A549 (cell line): ENCODE measurements around the gene PIK3R6. TPM values are rescaled to one million over a fixed set of nuclear protein-coding genes. Genes with fewer than 3 reads are reported as not detected.

Experiments used
- ATAC-seq, 2 experiments: fragments of 200-7000 bp in 1 of 2; fragments of >200 bp in 1 of 2; cut with Nextera tagmentation in 1 of 2; cut with Tn5 transposase in 1 of 2; 3 replicates each; pipeline versions ENCODE4 v1.8.0 to v1.9.1; 2018 to 2020; ENCODE audit warnings: mild to moderate bottlenecking in 1 of 2, moderate library complexity in 1 of 2
- CTCF ChIA-PET: fragments of 300-600 bp; sonication (Branson Sonifier 250); formaldehyde crosslinking; extraction: SDS; loops from one replicate; lab custom pipeline; 2021; ENCODE audit warnings: antibody characterized with exemption, inconsistent platforms; lab: Yijun Ruan, JAX
- POLR2A ChIA-PET: fragments of 350-600 bp; formaldehyde crosslinking; extraction: SDS; loops from one replicate; lab custom pipeline; 2021; ENCODE audit warnings: antibody characterized with exemption, inconsistent platforms; lab: Yijun Ruan, JAX
- DNase-seq, 2 experiments: peaks; one replicate each; pipeline versions ENCODE4 v3.0.0 to v3.0.0-alpha.2; 2011 to 2016; ENCODE audit warnings: low read depth in 1 of 2, low spot score in 1 of 2
- FAIRE-seq: peaks from 2 replicates; lab custom pipeline; 2011; peaks lifted over from hg19 to GRCh38; lab: Jason Lieb, UNC
- H3K27ac ChIP-seq, 2 experiments: fragments of >200 bp; sonication (Bioruptor Twin); formaldehyde crosslinking; 3 replicates each; pipeline ENCODE4 v1.5.1; 2016 to 2017
- H3K4me1 ChIP-seq: fragments of >200 bp; sonication (Bioruptor Twin); formaldehyde crosslinking; 3 replicates; pipeline ENCODE4 v1.6.1; 2016
- H3K4me2 ChIP-seq: fragments of >200 bp; sonication (Bioruptor Twin); formaldehyde crosslinking; 3 replicates; pipeline ENCODE4 v1.6.1; 2016
- H3K4me3 ChIP-seq: fragments of >200 bp; sonication (Bioruptor Twin); formaldehyde crosslinking; 3 replicates; pipeline ENCODE4 v1.5.1; 2016
- H3K9me3 ChIP-seq: fragments of >200 bp; sonication (Bioruptor Twin); formaldehyde crosslinking; 3 replicates; pipeline ENCODE4 v1.6.1; 2016
- BHLHE40 ChIP-seq: IDR thresholded peaks from 2 replicates; pipeline ENCODE4 v1.6.1; 2012; ENCODE audit warnings: low read depth, low read length, inconsistent platforms
- CBX8 ChIP-seq: fragments of 200-600 bp; sonication (generic); IDR thresholded peaks from 2 replicates; pipeline ENCODE4 v1.6.1; 2016
- CHD2 ChIP-seq: fragments of 150-350 bp; IDR thresholded peaks from 2 replicates; pipeline ENCODE4 v1.6.1; 2014; ENCODE audit warnings: low read length; ENCODE audit not compliant: partially characterized antibody
- CHD4 ChIP-seq: fragments of 200-600 bp; sonication (generic); IDR thresholded peaks from 2 replicates; pipeline ENCODE4 v1.6.1; 2016; ENCODE audit warnings: antibody characterized with exemption, mild to moderate bottlenecking, borderline replicate concordance
- EHF ChIP-seq: fragments of 250-450 bp; sonication (Bioruptor Pico); IDR thresholded peaks from 2 replicates; pipeline ENCODE4 v1.5.0; 2020; ENCODE audit warnings: mild to moderate bottlenecking
- EP300 ChIP-seq, 2 experiments: fragments of >200 bp; sonication (Bioruptor Twin); formaldehyde crosslinking; IDR thresholded peaks; 2 replicates in 1 of 2; 3 replicates in 1 of 2; pipeline ENCODE4 v1.6.1; 2016 to 2017
- FOSL2 ChIP-seq, 2 experiments: fragments of 450-650 bp in 1 of 2; fragments of >200 bp in 1 of 2; sonication (Bioruptor Twin) in 1 of 2; formaldehyde crosslinking; IDR thresholded peaks; 2 replicates each; pipeline versions ENCODE4 v1.5.0 to v1.6.1; 2016 to 2020; ENCODE audit warnings: mild to moderate bottlenecking in 1 of 2, moderate library complexity in 1 of 2
- FOXS1 ChIP-seq: fragments of 250-450 bp; sonication (Bioruptor Pico); IDR thresholded peaks from 2 replicates; pipeline ENCODE4 v1.5.0; 2020; ENCODE audit warnings: mild to moderate bottlenecking, moderate library complexity
- GATA3 ChIP-seq: IDR thresholded peaks from 2 replicates; pipeline ENCODE4 v1.6.1; 2012; ENCODE audit warnings: borderline replicate concordance
- HDAC2 ChIP-seq: fragments of 200-600 bp; sonication (generic); IDR thresholded peaks from 2 replicates; pipeline ENCODE4 v1.6.1; 2016
- HOXA7 ChIP-seq: fragments of 250-450 bp; sonication (Bioruptor Pico); IDR thresholded peaks from 2 replicates; pipeline ENCODE4 v1.5.0; 2020; ENCODE audit warnings: mild to moderate bottlenecking, moderate library complexity
- JUN ChIP-seq, 2 experiments: fragments of >200 bp; sonication (Bioruptor Twin); formaldehyde crosslinking; IDR thresholded peaks; 2 replicates in 1 of 2; 3 replicates in 1 of 2; pipeline ENCODE4 v1.6.1; 2016 to 2017
- JUNB ChIP-seq: fragments of >200 bp; sonication (Bioruptor Twin); formaldehyde crosslinking; IDR thresholded peaks from 2 replicates; pipeline ENCODE4 v1.6.1; 2016
- MAFK ChIP-seq: fragments of 450-650 bp; IDR thresholded peaks from 2 replicates; pipeline ENCODE4 v1.6.1; 2014; ENCODE audit not compliant: partially characterized antibody
- NFE2L2 ChIP-seq: fragments of 150-350 bp; conservative IDR thresholded peaks from 2 replicates; pipeline ENCODE4 v1.6.1; 2014; ENCODE audit warnings: low read length
- NPAS2 ChIP-seq: fragments of 250-450 bp; sonication (Bioruptor Pico); IDR thresholded peaks from 2 replicates; pipeline ENCODE4 v1.8.0; 2022; ENCODE audit warnings: mild to moderate bottlenecking, moderate library complexity, borderline replicate concordance
- POLR2AphosphoS2 ChIP-seq: conservative IDR thresholded peaks from 2 replicates; pipeline ENCODE4 v1.6.1; 2012; ENCODE audit warnings: low read length, improper control_type of control experiment, inconsistent platforms
- RAD21 ChIP-seq, 2 experiments: fragments of >200 bp in 1 of 2; sonication (Bioruptor Twin) in 1 of 2; formaldehyde crosslinking in 1 of 2; IDR thresholded peaks in 1 of 2; conservative IDR thresholded peaks in 1 of 2; 2 replicates in 1 of 2; 3 replicates in 1 of 2; pipeline ENCODE4 v1.6.1; 2012 to 2018; ENCODE audit warnings: inconsistent platforms in 1 of 2
- RARB ChIP-seq: fragments of 250-450 bp; sonication (Bioruptor Pico); IDR thresholded peaks from 2 replicates; pipeline ENCODE4 v1.8.0; 2021; ENCODE audit warnings: mild to moderate bottlenecking, moderate library complexity
- RNF2 ChIP-seq: fragments of 200-600 bp; sonication (generic); IDR thresholded peaks from 2 replicates; pipeline ENCODE4 v1.6.1; 2016; ENCODE audit warnings: low read depth, mild to moderate bottlenecking, antibody characterized with exemption, moderate library complexity, borderline replicate concordance
- TP53 ChIP-seq: fragments of 250-450 bp; sonication (Bioruptor Pico); IDR thresholded peaks from 2 replicates; pipeline ENCODE4 v1.5.0; 2021; ENCODE audit warnings: mild to moderate bottlenecking, moderate library complexity
- ZC3H11A ChIP-seq: fragments of 450-650 bp; IDR thresholded peaks from 2 replicates; pipeline ENCODE4 v1.6.1; 2014; ENCODE audit warnings: antibody characterized with exemption, mild to moderate bottlenecking
- ZSCAN20 ChIP-seq: fragments of 250-450 bp; sonication (Bioruptor Pico); IDR thresholded peaks from 2 replicates; pipeline ENCODE4 v1.8.0; 2022; ENCODE audit warnings: mild to moderate bottlenecking, moderate library complexity
- WGBS: methylation state at CpG from one replicate; pipeline ENCODE4 v1.1.6; 2017; ENCODE audit errors: missing lambda C conversion rate; 5-methylcytosine and 5-hydroxymethylcytosine counted together
- polyA plus RNA-seq, 4 experiments: library from polyadenylated mRNA; depleted of rRNA in 3 of 4; stranded (reverse); fragments of >200 nt; fragmentation: RNase III in 1 of 4; extraction: RNeasy Plus Mini Kit Qiagen cat#74134 plus additional on column Dnase treatment in 1 of 4; gene quantifications; 2 replicates in 3 of 4; 3 replicates in 1 of 4; pipeline ENCODE4 v1.2.3, GENCODE V29; 2011 to 2017
- TF ChIP-seq, protein P1 (sequence below): IDR thresholded peaks from 2 replicates; pipeline ENCODE4 v1.6.1; 2012
- TF ChIP-seq, protein P2 (sequence below): fragments of >200 bp; sonication (Bioruptor Twin); formaldehyde crosslinking; IDR thresholded peaks from 3 replicates; pipeline ENCODE4 v1.5.1; 2016
- TF ChIP-seq, protein P3 (sequence below): fragments of >200 bp; sonication (Bioruptor Twin); formaldehyde crosslinking; IDR thresholded peaks from 2 replicates; pipeline ENCODE4 v1.6.1; 2016
- TF ChIP-seq, protein P4 (sequence below): fragments of 250-450 bp; sonication (Bioruptor Pico); IDR thresholded peaks from 2 replicates; pipeline ENCODE4 v1.5.0; 2021; ENCODE audit warnings: mild to moderate bottlenecking, moderate library complexity, borderline replicate concordance
- TF ChIP-seq, protein P5 (sequence below): fragments of 450-650 bp; IDR thresholded peaks from 2 replicates; pipeline ENCODE4 v1.6.1; 2014; ENCODE audit warnings: antibody characterized with exemption

The PIK3R6 gene
- polyA plus RNA-seq, 2 of the 4 experiments (the other 2 are of a cell fraction), result not detected

DNA sequence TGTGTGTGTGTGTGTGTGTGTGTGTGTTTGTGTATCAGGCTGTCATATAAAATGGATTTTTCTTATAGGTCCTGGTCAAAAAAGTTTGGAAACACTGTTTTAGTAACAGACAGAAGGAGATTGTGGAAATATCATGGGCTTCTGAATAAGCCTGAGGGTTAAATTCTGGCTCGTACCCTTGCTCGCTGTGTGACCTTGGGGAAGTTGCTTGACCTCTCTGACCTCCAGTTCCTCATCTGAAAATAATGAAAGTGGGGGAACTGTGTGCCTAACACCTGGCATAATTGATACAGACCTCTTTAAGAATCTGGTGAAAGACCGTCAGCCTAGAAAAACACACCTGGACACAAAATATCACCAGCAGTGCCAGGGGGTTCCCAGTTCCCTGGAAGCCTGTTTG lies 25.6 kb upstream of the PIK3R6 start:
- no peak for DNase-seq
- Histone ChIP-seq H3K4me2 (no peak overlapping the region), H3K9me3 (no peaks in the 10 kb centered on the region), H3K4me3 (no peak overlapping the region), H3K27ac (no peak overlapping the region), H3K4me1 (0 out of 3 replicates have a peak, but pooled peaks cover 3% of the 10 kb centered on the region)
- no peak for ATAC-seq
- FAIRE-seq, result no peak
- POLR2A ChIA-PET, result no interaction called here
- 80% methylated on average over 3 of the region's 3 CpGs for WGBS
- CTCF ChIA-PET, result interaction anchor here (0.5 to 10.8 kb wide), 7 partner anchors 13 to 252 kb away, joined by 3 to 158 read pairs (median 4); no protein-coding TSS in a partner anchor
- TF ChIP-seq CHD2 (no peak), CHD4 (no peak), RARB (CRISPR knock-in tag) (no peak), MAFK (no peak), JUNB (no peak), EP300 (IDR thresholded peaks at IDR 0.05) (no peak), POLR2AphosphoS2 (no peak), NFE2L2 (no peak), BHLHE40 (no peak), EHF (CRISPR knock-in tag) (no peak), RAD21 (conservative IDR thresholded peaks at IDR 0.05 in 1 of 2, IDR thresholded peaks at IDR 0.05 in 1 of 2) (no peak), FOXS1 (CRISPR knock-in tag) (no peak), ZSCAN20 (CRISPR knock-in tag) (no peak), JUN (IDR thresholded peaks at IDR 0.05) (no peak)
- TF ChIP-seq, protein P1, sequence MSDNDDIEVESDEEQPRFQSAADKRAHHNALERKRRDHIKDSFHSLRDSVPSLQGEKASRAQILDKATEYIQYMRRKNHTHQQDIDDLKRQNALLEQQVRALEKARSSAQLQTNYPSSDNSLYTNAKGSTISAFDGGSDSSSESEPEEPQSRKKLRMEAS, result no peak
- TF ChIP-seq, protein P2, sequence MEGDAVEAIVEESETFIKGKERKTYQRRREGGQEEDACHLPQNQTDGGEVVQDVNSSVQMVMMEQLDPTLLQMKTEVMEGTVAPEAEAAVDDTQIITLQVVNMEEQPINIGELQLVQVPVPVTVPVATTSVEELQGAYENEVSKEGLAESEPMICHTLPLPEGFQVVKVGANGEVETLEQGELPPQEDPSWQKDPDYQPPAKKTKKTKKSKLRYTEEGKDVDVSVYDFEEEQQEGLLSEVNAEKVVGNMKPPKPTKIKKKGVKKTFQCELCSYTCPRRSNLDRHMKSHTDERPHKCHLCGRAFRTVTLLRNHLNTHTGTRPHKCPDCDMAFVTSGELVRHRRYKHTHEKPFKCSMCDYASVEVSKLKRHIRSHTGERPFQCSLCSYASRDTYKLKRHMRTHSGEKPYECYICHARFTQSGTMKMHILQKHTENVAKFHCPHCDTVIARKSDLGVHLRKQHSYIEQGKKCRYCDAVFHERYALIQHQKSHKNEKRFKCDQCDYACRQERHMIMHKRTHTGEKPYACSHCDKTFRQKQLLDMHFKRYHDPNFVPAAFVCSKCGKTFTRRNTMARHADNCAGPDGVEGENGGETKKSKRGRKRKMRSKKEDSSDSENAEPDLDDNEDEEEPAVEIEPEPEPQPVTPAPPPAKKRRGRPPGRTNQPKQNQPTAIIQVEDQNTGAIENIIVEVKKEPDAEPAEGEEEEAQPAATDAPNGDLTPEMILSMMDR, result no peak
- TF ChIP-seq, protein P3, sequence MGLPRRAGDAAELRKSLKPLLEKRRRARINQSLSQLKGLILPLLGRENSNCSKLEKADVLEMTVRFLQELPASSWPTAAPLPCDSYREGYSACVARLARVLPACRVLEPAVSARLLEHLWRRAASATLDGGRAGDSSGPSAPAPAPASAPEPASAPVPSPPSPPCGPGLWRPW, result no peak

DNA sequence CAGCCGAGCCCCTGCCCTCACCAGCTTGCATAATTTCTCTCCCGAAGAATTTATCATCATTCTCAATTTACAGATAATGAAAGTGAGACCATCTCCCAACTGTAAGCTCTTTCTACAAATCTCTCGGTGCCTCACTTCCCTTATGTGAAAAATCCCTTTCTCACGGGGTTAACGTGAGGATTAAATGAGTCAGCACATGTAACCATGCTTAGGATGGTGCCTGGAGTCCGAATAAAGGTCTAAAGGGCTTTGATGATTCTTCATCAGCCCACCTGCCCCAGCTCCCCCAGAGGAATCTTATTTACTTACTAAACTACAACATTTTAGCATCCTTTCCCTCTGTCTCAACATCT lies 24.8 kb upstream of the PIK3R6 start:
- 45% methylated on average over 6 of the region's 6 CpGs for WGBS
- H3K4me1 ChIP-seq, result 0 out of 3 replicates have a peak, but pooled peaks cover 3% of the 10 kb centered on the region
- TF ChIP-seq, protein P2, result no peak
- TF ChIP-seq MAFK (peak; percentile 44), CBX8 (no peak), EHF (CRISPR knock-in tag) (no peak), HOXA7 (CRISPR knock-in tag) (no peak), NPAS2 (no peak), CHD2 (no peak)
- no peak for ATAC-seq
- FAIRE-seq, result peak; percentile 63
- CTCF ChIA-PET, result interaction anchor here (2.2 to 10.8 kb wide), 2 partner anchors 104 to 630 kb away, joined by 8 to 158 read pairs; no protein-coding TSS in a partner anchor
- POLR2A ChIA-PET, result no interaction called here
- no peak overlapping the region for H3K4me3 ChIP-seq
- H3K27ac ChIP-seq, result no peak overlapping the region
- H3K4me2 ChIP-seq, result no peak overlapping the region
- DNase-seq, result no peak
- no peaks in the 10 kb centered on the region for H3K9me3 ChIP-seq

DNA sequence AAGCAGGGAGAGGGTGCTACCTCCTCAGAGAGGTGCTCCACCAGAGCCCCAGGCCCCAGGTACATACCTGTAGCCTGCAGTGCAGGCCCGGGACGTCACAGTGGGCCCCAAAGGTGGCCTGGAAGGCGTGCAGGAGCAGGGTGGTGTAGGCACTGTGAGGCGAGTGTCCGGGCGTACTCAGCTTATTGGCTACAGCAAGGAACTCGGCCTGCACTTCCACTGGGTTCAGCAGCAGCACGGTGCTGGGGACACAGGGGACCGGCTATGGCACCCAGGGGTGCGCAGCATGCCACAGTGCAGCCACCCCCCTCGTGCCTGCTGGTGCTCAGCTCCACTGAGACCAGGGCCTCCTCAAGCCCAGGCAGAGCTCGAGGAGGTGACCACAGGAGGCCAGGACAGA lies 23.2 kb upstream of the PIK3R6 start:
- POLR2A ChIA-PET, result no interaction called here
- TF ChIP-seq, protein P4, sequence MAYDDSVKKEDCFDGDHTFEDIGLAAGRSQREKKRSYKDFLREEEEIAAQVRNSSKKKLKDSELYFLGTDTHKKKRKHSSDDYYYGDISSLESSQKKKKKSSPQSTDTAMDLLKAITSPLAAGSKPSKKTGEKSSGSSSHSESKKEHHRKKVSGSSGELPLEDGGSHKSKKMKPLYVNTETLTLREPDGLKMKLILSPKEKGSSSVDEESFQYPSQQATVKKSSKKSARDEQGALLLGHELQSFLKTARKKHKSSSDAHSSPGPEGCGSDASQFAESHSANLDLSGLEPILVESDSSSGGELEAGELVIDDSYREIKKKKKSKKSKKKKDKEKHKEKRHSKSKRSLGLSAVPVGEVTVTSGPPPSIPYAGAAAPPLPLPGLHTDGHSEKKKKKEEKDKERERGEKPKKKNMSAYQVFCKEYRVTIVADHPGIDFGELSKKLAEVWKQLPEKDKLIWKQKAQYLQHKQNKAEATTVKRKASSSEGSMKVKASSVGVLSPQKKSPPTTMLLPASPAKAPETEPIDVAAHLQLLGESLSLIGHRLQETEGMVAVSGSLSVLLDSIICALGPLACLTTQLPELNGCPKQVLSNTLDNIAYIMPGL (CRISPR knock-in tag), result no peak
- TF ChIP-seq FOSL2 (IDR thresholded peaks at IDR 0.05), result no peak
- TF ChIP-seq FOSL2 (CRISPR knock-in tag; IDR thresholded peaks at IDR 0.05), result no peak
- no peak for TF ChIP-seq HDAC2
- TF ChIP-seq ZC3H11A, result no peak
- TF ChIP-seq BHLHE40, result no peak
- no peak for TF ChIP-seq CHD2
- TF ChIP-seq, protein P5, sequence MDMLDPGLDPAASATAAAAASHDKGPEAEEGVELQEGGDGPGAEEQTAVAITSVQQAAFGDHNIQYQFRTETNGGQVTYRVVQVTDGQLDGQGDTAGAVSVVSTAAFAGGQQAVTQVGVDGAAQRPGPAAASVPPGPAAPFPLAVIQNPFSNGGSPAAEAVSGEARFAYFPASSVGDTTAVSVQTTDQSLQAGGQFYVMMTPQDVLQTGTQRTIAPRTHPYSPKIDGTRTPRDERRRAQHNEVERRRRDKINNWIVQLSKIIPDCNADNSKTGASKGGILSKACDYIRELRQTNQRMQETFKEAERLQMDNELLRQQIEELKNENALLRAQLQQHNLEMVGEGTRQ, result no peak
- TF ChIP-seq RNF2, result no peak
- TF ChIP-seq EHF (CRISPR knock-in tag), result no peak
- no peak for TF ChIP-seq GATA3
- no peak for TF ChIP-seq EP300 (IDR thresholded peaks at IDR 0.05)
- TF ChIP-seq TP53 (CRISPR knock-in tag), result no peak

More for the DNA sequence above, 23.2 kb upstream of the PIK3R6 start:
- Histone ChIP-seq H3K4me2 (no peak overlapping the region), H3K9me3 (no peaks in the 10 kb centered on the region), H3K4me1 (0 out of 3 replicates have a peak, but pooled peaks cover 3% of the 10 kb centered on the region), H3K27ac (no peak overlapping the region), H3K4me3 (no peak overlapping the region)
- DNase-seq, result no peak
- no peak for ATAC-seq
- no peak for FAIRE-seq
- CTCF ChIA-PET, result interaction anchor here (0.8 to 10.8 kb wide), 8 partner anchors 10 to 632 kb away, joined by 3 to 158 read pairs (median 20); partner anchors contain the start of gene PIK3R6
- WGBS, result 65% methylated on average over 12 of the region's 12 CpGs
